Measurements from ENCODE around the gene KCP. TPM values are rescaled to one million over a fixed set of nuclear protein-coding genes. Genes with fewer than 3 reads are reported as not detected.

KCP gene
- total RNA-seq: not detected in 2 replicates

GRCh38 chr7:128910569-128910945 lies at the start of gene KCP:
KCP (minus strand) TSS chr7:128910709; CDS start chr7:128910676, 33 bp downstream.

GRCh38 chr7:128937647-128938543 lies 27.4 kb upstream of the KCP start, which contains the start of gene IRF5:
IRF5 (plus strand) TSS chr7:128937927; CDS start chr7:128942082, 4,155 bp downstream.

GRCh38 chr7:128862571-128863432 lies 47.7 kb downstream of the KCP start, which contains the start of gene ATP6V1F:
ATP6V1F (plus strand) TSS chr7:128862856; CDS start chr7:128862905, 49 bp downstream.

GRCh38 chr7:128830231-128831177 lies 80.0 kb downstream of the KCP start, which contains the start of gene FLNC:
FLNC (plus strand) TSS chr7:128830406; CDS start chr7:128830638, 232 bp downstream.

Other genes with a start within 250 kb of the KCP start
- under 0.01 and 0.72 TPM in 2 replicates for gene GARIN1A, start 238.4 kb downstream of the KCP start, total RNA-seq
- 623 and 637 TPM in 2 replicates for gene CALU, start 171.3 kb downstream of the KCP start, total RNA-seq
- not detected in 2 replicates for gene OPN1SW, start 134.9 kb downstream of the KCP start, total RNA-seq
- gene CCDC136, start 118.7 kb downstream of the KCP start, total RNA-seq: 0.18 and 1.6 TPM in 2 replicates
- 108 and 131 TPM in 2 replicates for gene FLNC, start 80.3 kb downstream of the KCP start, total RNA-seq
- gene ATP6V1F, start 47.9 kb downstream of the KCP start, total RNA-seq: 74.4 and 134 TPM in 2 replicates
- 0.16 TPM in 1 of 2 replicates, not detected in the other for gene IRF5, start 27.2 kb upstream of the KCP start, total RNA-seq
- 22.2 and 32.9 TPM in 2 replicates for gene TNPO3, start 144.4 kb upstream of the KCP start, total RNA-seq
- gene TSPAN33, start 234.0 kb upstream of the KCP start, total RNA-seq: 0.65 TPM in 1 of 2 replicates, not detected in the other